ENCODE measurements around the gene NANS. TPM values are rescaled to one million over a fixed set of nuclear protein-coding genes. Genes with fewer than 3 reads are reported as not detected.

Gene NANS
- total RNA-seq, result 127 and 141 TPM in 2 replicates

GRCh38 chr9:98056269-98057137 lies at the start of gene NANS:
NANS (plus strand) TSS chr9:98056732; CDS start chr9:98056809, 77 bp downstream.

GRCh38 chr9:98118640-98119601 lies 62.4 kb downstream of the NANS start, which contains the start of gene TRIM14:
TRIM14 (minus strand) TSS chr9:98119222; CDS start chr9:98119188, 34 bp downstream.

Other genes with a start within 250 kb of the NANS start
- not detected in 2 replicates for gene FOXE1, start 203.5 kb upstream of the NANS start, total RNA-seq
- gene TRMO, start 134.2 kb upstream of the NANS start, total RNA-seq, result 15.3 and 17.3 TPM in 2 replicates
- gene HEMGN, start 118.6 kb upstream of the NANS start, total RNA-seq, result not detected in 2 replicates
- 4.2 and 6.4 TPM in 2 replicates for gene ANP32B, start 73.4 kb upstream of the NANS start, total RNA-seq
- gene TRIM14, start 62.5 kb downstream of the NANS start, total RNA-seq, result 3.6 and 15.7 TPM in 2 replicates
- 0.32 and 0.46 TPM in 2 replicates for gene CORO2A, start 135.9 kb downstream of the NANS start, total RNA-seq
- 1.9 and 2.1 TPM in 2 replicates for gene TBC1D2, start 198.9 kb downstream of the NANS start, total RNA-seq